SU-DHL-6 (cell line): ENCODE measurements around the gene SKP1.
A peak's percentile ranks its signal among the peaks of the same experiment; 100 is the strongest.

Source experiments
- H2AFZ ChIP-seq: fragments of 200-600 bp; sonication (generic); 2 replicates; pipeline ENCODE4 v1.6.1; 2014; ENCODE audit warnings: low read depth, mild to moderate bottlenecking, moderate library complexity, mixed read lengths, antibody characterized with exemption, low read length; ENCODE audit not compliant: severe bottlenecking
- H3F3A ChIP-seq: fragments of 200-600 bp; shearing (Covaris generic); 2 replicates; pipeline ENCODE4 v1.6.0; 2016; ENCODE audit warnings: antibody characterized with exemption, mild to moderate bottlenecking; ENCODE audit not compliant: insufficient read depth
- H3K27ac ChIP-seq: fragments of 200-600 bp; sonication (generic); 2 replicates; pipeline ENCODE4 v1.5.1; 2016; ENCODE audit warnings: low read depth, mild to moderate bottlenecking, low read length, moderate library complexity, mixed read lengths
- H3K27me3 ChIP-seq: fragments of 200-600 bp; sonication (generic), shearing (Covaris generic); 2 replicates; pipeline ENCODE4 v1.6.0; 2014; ENCODE audit warnings: mild to moderate bottlenecking, low read length
- H3K36me3 ChIP-seq: fragments of 200-600 bp; sonication (generic); 2 replicates; pipeline ENCODE4 v1.6.1; 2014; ENCODE audit warnings: mild to moderate bottlenecking, low read length, mixed read lengths
- H3K4me2 ChIP-seq: fragments of 300-600, 200-600 bp; shearing (Covaris generic), sonication (generic); 2 replicates; pipeline ENCODE4 v1.6.0; 2014; ENCODE audit warnings: low read length, low read depth, mild to moderate bottlenecking; ENCODE audit not compliant: poor library complexity, severe bottlenecking
- H3K4me3 ChIP-seq: fragments of 200-600 bp; sonication (generic); 2 replicates; pipeline ENCODE4 v1.5.1; 2014; ENCODE audit warnings: antibody characterized with exemption, low read length, mild to moderate bottlenecking, mixed read lengths; ENCODE audit not compliant: insufficient read depth, poor library complexity, severe bottlenecking
- H3K79me2 ChIP-seq: fragments of 200-600 bp; sonication (generic); 2 replicates; pipeline ENCODE4 v1.6.1; 2014; ENCODE audit warnings: mild to moderate bottlenecking, low read length, moderate library complexity; ENCODE audit not compliant: insufficient read depth
- H3K9ac ChIP-seq: fragments of 200-600 bp; sonication (generic); 2 replicates; pipeline ENCODE4 v1.7.0; 2014; ENCODE audit warnings: mild to moderate bottlenecking, low read length
- H3K9me2 ChIP-seq: fragments of 200-600 bp; sonication (generic); replicated peaks from 2 replicates; pipeline ENCODE4 v1.6.1; 2014; ENCODE audit warnings: low read length; ENCODE audit not compliant: insufficient read depth
- H3K9me3 ChIP-seq: fragments of 200-600 bp; sonication (generic); 2 replicates; pipeline ENCODE4 v1.6.1; 2014; ENCODE audit warnings: low read length, mixed read lengths; ENCODE audit not compliant: insufficient read depth
- H4K20me1 ChIP-seq: fragments of 200-600 bp; sonication (generic); 2 replicates; pipeline ENCODE4 v1.6.1; 2014; ENCODE audit warnings: low read depth, mild to moderate bottlenecking, antibody characterized with exemption, low read length, moderate library complexity, mixed read lengths
- CTCF ChIP-seq: fragments of 200-600 bp; sonication (generic); IDR thresholded peaks from one replicate; pipeline ENCODE4 v1.5.1; 2017; ENCODE audit warnings: antibody characterized with exemption, mild to moderate bottlenecking, low read length, moderate library complexity; ENCODE audit not compliant: insufficient read depth, poor library complexity, severe bottlenecking
- EZH2phosphoT487 ChIP-seq: fragments of 200-600 bp; sonication (generic), shearing (Covaris generic); conservative IDR thresholded peaks from 2 replicates; pipeline ENCODE4 v1.6.1; 2018; ENCODE audit warnings: mild to moderate bottlenecking, antibody characterized with exemption, low read length, moderate library complexity, mixed read lengths

SKP1 gene

GRCh38 chr5:134140530-134141201 lies 36.1 kb downstream of the SKP1 start:
- H3K4me2 ChIP-seq: no peak overlapping the region
- H3K36me3 ChIP-seq: no peaks in the 10 kb centered on the region
- H2AFZ ChIP-seq: no peak overlapping the region
- no peak overlapping the region for H3K4me3 ChIP-seq
- H3K9me3 ChIP-seq: no peaks in the 10 kb centered on the region
- no peaks in the 10 kb centered on the region for H3F3A ChIP-seq
- no peak overlapping the region for H3K27ac ChIP-seq
- no peak overlapping the region for H3K9ac ChIP-seq
- no peaks in the 10 kb centered on the region for H3K9me2 ChIP-seq
- TF ChIP-seq EZH2phosphoT487: no peak
- TF ChIP-seq CTCF: peak; percentile 47
- no peaks in the 10 kb centered on the region for H3K79me2 ChIP-seq
- H3K27me3 ChIP-seq: no peaks in the 10 kb centered on the region
- no peaks in the 10 kb centered on the region for H4K20me1 ChIP-seq

- no peaks in the 10 kb centered on the region for H3K27me3 ChIP-seq
- no peaks in the 10 kb centered on the region for H3F3A ChIP-seq
- H3K9me2 ChIP-seq: no peaks in the 10 kb centered on the region
- H4K20me1 ChIP-seq: no peaks in the 10 kb centered on the region
- H3K9me3 ChIP-seq: no peaks in the 10 kb centered on the region
- no peaks in the 10 kb centered on the region for H3K36me3 ChIP-seq
- H3K27ac ChIP-seq: no peak overlapping the region
- H3K4me2 ChIP-seq: no peak overlapping the region
- TF ChIP-seq EZH2phosphoT487 (no peak), CTCF (no peak)
- H3K9ac ChIP-seq: no peak overlapping the region
- H3K4me3 ChIP-seq: no peak overlapping the region
- H3K79me2 ChIP-seq: no peaks in the 10 kb centered on the region
- no peak overlapping the region for H2AFZ ChIP-seq
Observed at GRCh38 chr5:134139891-134140469, 36.8 kb downstream of the SKP1 start.

GRCh38 chr5:134139377-134139851 lies 37.3 kb downstream of the SKP1 start:
- no peak overlapping the region for H3K27ac ChIP-seq
- no peaks in the 10 kb centered on the region for H3K79me2 ChIP-seq
- H3K9me3 ChIP-seq: no peaks in the 10 kb centered on the region
- H3K4me3 ChIP-seq: no peak overlapping the region
- H3K9me2 ChIP-seq: no peaks in the 10 kb centered on the region
- no peaks in the 10 kb centered on the region for H3F3A ChIP-seq
- no peaks in the 10 kb centered on the region for H3K27me3 ChIP-seq
- H3K9ac ChIP-seq: no peak overlapping the region
- no peaks in the 10 kb centered on the region for H3K36me3 ChIP-seq
- no peak for TF ChIP-seq CTCF
- no peak for TF ChIP-seq EZH2phosphoT487
- H4K20me1 ChIP-seq: no peaks in the 10 kb centered on the region
- H2AFZ ChIP-seq: no peak overlapping the region
- H3K4me2 ChIP-seq: no peak overlapping the region
